HCT116 (cell line): ENCODE data around the gene KRAS.

Experiments used
- CTCF ChIP-seq, 3 experiments: fragments of 200-600 bp in 1 of 3; sonication (generic) in 1 of 3; IDR thresholded peaks in 2 of 3; conservative IDR thresholded peaks in 1 of 3; 2 replicates each; pipeline ENCODE4 v1.5.1; 2012 to 2017; ENCODE audit warnings: low read depth in 2 of 3, low read length in 2 of 3, antibody characterized with exemption in 1 of 3, borderline replicate concordance in 1 of 3, control low read depth in 1 of 3, mild to moderate bottlenecking in 1 of 3, mixed read lengths in 1 of 3, mixed run types in 1 of 3, moderate library complexity in 1 of 3; ENCODE audit not compliant: insufficient read depth in 1 of 3
- POLR2A ChIP-seq: IDR thresholded peaks from 2 replicates; pipeline ENCODE4 v1.7.0; 2011; ENCODE audit warnings: borderline replicate concordance; ENCODE audit not compliant: insufficient read depth, insufficient read length; ENCODE audit errors: extremely low read depth
- POLR2AphosphoS5 ChIP-seq: IDR thresholded peaks from 2 replicates; pipeline ENCODE4 v1.6.1; 2011; ENCODE audit warnings: mild to moderate bottlenecking, low read depth, low read length, moderate library complexity

GRCh38 chr12:25287610-25288009, 36.9 kb upstream of the KRAS start:
- TF ChIP-seq POLR2A (no peak), CTCF (IDR thresholded peaks at IDR 0.05 in 2 of 3, conservative IDR thresholded peaks at IDR 0.05 in 1 of 3; ENCODE audit: borderline replicate concordance in 1 of 3, insufficient read depth in 1 of 3, low read depth in 2 of 3, low read length in 2 of 3) (no peak), POLR2AphosphoS5 (no peak)
